A673 (cell line): ENCODE measurements around the gene EXTL1.

Source experiments
- CTCF ChIP-seq: fragments of 300-800, 200-600 bp; sonication (generic); conservative IDR thresholded peaks from 2 replicates; pipeline ENCODE4 v1.5.1; 2017; ENCODE audit warnings: low read depth, mild to moderate bottlenecking, antibody characterized with exemption, low read length, moderate library complexity, mixed read lengths
- EZH2 ChIP-seq: fragments of 200-600 bp; sonication (generic); IDR thresholded peaks from 2 replicates; pipeline ENCODE4 v1.6.1; 2017; ENCODE audit warnings: borderline replicate concordance, low read depth, mild to moderate bottlenecking, mixed read lengths, antibody characterized with exemption, low read length; ENCODE audit not compliant: poor library complexity, severe bottlenecking

DNA sequence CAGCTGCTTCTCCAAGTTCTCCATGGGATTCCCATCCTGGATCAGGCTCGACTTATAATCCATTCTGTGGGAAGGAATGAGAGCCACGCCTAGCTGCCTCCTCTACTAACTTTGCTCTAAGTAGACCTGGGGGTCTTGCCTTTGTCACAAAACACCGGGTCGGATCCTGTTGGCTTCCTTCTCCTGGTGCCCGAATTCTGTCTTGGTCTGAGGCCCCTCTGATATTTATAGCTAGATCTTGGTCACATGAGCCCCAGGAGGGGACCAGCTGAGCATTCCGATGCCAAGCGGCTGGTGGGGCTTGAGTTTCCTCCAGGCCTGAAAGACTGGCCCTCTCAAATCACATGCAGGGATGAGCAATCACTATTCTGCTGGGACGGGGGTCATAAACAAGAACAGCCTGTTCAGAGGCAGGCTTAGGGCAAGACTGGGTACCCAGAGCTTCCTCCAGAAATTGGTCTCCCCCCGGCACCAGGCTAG is 45.9 kb downstream of the EXTL1 start, which contains the start of gene TRIM63:
- TF ChIP-seq CTCF (no peak), EZH2 (no peak)
